Measurements from ENCODE around the gene GTF2F2.

The GTF2F2 gene

DNA sequence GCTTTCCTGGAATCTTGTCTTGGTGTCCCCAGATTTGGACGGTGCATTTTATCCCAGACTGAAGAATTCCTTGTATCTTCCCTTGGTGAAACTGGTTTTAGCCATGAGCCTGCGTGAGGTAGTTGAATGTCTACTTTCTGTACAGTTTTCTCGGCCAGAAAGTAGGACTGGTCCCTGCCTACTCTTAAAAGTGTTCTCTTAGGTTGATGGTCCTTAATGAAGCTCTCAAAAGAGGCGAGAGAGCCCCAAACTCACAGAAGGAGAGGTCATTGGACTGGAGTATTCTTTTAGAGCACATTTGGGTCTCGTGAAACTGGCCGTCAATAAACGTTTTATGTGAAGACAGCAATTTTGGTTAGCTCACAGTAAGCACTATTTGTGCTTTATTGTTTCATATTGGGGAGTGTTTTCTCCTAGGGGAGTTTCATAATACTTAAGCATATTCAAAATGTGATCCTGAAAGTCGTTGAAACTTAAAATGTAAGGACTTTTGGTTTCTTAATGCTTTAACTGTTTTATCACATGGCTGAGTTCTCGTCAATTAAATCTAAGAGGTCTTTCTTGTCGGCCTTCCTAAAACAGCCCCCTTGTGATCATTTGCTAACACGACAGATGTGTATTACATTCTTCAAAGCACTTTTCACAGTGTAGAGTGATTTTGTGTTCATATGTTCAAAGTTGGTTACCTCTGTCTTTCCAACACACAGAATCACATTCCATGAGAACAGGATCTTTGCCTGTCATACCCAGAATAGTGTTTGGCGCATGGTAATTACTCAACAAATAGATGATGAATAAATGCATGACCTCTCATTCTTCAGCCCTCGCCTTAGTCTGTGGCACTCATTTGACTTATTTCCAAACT lies 889 bp downstream of the GTF2F2 start:
- no peak for DNase-seq (ENCODE audit: extremely low read depth in 1 of 2, low read depth in 1 of 2)

DNA sequence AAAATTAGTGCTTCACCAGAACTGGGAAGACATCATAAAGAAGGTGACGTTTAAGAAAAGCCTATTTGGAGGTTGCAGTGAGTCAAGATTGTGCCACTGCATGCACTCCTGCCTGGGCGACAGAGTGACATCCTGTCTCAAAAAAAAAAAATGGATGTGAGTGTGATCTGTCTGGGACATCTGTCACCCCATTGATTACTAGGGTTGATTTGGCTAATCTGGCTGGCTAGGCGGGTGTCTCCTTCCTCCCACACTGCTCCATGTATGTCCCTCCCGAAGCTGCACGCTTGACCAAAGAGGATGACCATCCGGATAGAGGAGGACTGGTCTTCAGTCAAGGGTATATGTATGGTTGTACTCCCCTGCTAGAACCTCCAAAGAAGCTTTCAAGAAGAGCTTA lies 2.6 kb downstream of the GTF2F2 start:
- no peak for DNase-seq (ENCODE audit: extremely low read depth in 1 of 2, low read depth in 1 of 2)

DNA sequence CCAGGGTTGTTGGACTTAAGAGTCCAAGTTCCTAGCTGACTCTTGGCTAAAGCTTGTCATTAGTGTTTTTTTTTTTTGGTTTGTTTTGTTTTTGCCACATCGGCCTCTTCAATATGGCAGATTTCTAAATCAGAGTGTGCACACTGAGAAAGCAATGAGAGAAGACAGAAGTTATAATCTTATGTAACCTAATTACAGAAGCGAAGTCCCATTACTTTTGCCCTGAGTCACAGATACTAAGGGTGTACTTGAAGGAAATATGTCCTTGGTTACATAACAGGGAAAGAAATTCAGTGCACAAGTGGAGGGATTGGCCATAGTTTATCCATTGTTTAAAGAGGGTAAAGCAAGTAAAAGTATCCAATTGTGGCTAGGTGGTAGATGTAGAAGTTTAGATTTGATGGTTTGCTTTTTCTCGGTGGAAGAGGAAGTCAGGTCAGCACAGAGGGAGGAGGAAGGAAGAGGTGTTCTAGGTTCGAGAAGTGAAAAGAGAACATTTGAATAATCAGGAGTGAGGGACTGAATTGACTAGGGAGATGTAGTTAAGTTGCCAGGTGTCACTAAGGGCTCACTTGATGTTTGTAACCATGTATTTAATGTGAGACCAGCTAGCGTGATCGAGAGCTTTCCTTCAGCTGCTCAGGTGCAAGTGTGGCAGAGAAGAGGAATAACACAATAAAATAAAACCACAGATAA lies 12.2 kb downstream of the GTF2F2 start:
- no peak for DNase-seq (ENCODE audit: extremely low read depth in 1 of 2, low read depth in 1 of 2)

DNA sequence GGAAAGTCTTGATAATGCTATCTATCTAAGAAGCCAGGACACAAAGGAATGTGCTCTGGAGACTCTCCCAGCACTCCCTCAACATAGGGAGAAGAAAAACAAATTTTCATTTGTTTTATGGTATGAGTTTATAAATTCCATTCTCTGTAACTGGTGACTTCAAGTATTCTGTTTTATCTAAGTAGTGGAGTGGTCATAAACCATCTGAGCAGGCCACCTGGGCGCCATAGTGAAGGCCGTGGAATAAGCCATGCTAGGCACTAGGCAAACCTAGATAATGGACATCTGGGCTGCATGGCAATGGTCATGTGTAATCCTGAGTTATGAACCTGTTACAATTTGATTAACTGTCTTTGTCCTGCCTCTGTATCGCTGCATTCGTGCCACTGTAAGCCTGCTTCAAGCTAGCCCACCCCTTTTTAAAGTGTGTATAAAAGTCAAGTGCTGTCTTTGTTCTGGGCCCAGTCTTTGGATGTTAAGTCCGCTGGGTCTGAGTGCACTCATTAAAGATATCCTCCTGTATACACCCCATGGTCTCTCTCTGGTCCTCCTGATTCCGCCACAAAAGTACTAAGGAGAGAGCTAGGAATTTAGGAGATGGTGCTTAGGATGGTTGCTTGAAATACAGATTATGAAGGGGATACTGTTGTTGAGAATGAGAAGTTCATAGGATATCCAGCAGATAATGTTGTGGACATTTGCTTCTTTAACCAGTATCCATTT lies 13.2 kb downstream of the GTF2F2 start:
- no peak for DNase-seq (ENCODE audit: extremely low read depth in 1 of 2, low read depth in 1 of 2)

DNA sequence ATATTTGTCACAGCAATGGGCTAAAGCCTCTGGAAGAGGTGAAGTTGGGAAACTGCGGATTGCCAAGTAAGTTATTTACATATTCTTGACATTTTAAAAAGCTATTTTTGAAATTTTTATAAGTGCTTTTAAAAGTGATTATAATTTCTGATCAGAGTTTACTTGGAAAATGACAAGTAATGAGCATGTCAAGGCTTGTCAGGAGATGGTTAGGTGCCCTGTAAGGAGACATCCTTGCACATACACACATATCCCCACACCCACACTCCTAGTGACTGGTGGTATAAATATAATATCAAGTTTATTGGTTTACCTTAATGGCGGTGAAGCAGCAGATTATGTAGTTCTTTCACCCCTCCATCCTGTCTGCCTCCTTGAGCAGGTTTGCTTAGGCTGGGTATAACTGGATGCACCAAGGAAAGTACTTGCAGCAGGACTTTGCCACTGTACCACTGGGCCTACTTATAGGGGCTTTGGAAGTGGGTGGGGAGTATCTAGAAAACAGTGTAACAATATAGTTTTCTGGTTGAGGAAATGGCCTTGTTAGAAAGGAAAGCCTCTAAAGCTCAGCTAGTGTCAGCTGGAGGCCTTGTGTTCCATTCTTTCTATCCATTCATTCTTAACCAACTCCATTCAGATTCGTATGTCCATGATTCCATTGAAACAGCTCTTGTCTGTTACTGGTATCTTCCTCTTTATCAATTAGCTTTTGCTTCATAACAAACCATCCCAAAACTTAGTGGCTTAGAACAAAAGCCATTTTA lies 16.6 kb downstream of the GTF2F2 start:
- DNase-seq (ENCODE audit: extremely low read depth in 1 of 2, low read depth in 1 of 2), result no peak

DNA sequence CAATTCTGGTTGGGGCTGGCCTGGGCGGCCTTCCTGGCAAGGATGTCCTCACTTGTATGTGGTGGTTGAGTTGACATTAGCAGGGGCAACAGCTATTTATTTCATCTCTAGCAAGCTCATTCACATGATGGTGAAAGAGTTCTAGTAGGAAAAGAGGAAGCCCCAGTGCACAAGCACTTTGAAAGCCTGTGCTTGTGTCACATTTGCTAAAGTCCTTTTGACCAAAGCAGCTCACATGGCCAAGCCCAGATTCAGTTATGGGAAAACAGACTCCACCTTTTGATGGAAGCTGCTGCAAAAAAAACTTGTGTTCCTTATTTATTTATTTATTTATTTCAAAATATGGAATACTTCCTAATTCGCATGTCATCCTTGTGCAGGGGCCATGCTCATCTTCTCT lies 17.2 kb downstream of the GTF2F2 start:
- no peak for DNase-seq (ENCODE audit: extremely low read depth in 1 of 2, low read depth in 1 of 2)

DNA sequence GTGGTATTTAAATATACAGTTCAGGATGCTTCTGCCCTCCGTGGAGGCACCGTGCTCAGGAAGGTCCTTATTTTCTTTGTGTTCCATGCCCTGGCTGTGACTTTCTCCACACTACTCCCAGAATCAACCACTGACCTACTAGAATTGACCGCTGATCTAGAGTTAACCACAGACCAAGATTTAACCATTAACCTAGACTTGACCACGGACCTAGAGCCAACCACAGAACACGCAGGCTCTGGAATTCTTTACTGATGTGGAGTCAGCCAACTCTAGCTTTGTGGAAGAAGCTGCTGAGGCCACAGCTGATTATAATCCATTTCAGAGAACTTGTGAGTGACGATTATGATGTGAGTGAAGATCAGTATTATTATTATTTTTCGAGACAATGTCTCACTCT lies 18.0 kb downstream of the GTF2F2 start:
- DNase-seq (ENCODE audit: extremely low read depth in 1 of 2, low read depth in 1 of 2), result no peak

DNA sequence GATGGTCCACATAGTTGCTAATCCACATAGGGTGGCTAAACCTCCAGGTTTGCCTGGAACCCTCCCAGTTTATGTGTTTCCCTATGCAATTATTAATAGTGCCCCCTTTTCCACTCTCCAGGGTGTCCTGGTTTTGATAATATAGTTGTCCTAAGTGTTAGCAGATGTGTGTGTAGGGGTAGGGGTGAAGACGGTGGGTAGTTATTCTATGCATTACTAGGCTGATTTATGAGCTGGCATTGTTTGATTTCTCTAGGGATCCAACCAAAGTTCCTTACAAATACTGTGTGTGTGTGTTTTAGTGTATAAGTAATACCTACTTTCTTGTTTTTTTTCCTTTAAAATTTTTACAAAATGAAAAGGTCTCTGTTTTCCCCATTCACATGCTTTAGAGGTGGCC lies 21.1 kb downstream of the GTF2F2 start:
- DNase-seq (ENCODE audit: extremely low read depth in 1 of 2, low read depth in 1 of 2), result no peak

DNA sequence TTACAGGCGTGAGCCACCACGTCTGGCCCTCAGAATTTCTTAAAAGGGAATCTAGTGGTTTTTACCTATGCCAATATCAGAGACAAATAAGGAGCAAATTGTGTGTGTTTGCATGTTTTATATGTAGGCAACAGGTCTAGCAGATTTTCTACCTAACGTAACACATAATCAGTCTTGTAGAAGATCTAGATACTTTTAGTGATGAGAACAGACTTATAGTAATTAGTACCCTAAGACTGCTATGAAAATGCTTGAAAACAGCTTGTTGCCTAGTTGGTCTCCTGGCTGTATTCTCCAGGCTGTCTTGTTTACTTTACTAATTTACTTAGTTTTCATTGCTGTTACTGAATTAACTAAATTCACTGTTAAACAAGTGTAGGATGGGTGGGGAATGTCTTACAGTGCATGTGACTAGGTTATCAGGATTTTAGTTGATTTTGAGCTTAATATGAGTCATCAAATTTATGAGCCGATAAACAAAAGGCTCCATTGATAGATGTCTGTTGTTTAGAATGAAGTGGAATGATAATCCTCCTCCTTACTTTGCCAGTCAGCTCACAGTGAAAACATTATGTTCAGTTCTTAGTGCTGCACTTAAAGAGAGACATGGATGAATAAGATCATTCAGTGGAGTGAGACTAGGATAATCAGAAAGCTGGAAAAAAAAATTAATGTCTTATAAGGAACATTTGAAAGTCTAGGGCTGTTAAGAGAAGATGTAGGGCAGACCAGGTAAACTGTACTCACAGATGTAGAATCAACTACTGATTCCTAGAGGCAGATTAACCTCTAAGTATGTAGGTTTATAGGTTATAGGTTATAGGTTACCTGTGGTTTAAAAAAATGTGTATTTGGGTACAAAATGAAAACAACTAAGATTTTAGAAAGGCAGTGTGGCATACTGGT lies 22.4 kb downstream of the GTF2F2 start:
- DNase-seq (ENCODE audit: extremely low read depth in 1 of 2, low read depth in 1 of 2), result no peak

DNA sequence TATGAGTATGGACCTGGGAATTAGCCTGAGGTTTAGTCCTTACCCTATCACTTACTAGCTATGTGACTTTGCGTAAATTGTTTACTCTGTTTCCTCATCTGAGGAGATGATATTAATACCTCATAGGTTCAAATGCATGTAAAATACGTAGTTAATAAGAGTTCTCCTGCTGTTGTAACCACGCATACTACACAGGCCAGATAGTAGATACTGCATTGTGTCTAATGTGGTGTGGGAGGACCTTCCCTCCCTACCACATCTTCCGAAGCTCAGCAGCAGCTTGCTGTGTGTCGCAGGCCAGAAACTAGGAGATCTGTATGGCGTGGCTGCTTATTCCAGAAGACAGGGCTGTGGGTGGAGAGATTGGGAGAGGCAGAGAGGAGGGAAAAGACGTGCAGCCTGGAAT lies 23.0 kb downstream of the GTF2F2 start:
- DNase-seq (ENCODE audit: extremely low read depth in 1 of 2, low read depth in 1 of 2), result no peak

DNA sequence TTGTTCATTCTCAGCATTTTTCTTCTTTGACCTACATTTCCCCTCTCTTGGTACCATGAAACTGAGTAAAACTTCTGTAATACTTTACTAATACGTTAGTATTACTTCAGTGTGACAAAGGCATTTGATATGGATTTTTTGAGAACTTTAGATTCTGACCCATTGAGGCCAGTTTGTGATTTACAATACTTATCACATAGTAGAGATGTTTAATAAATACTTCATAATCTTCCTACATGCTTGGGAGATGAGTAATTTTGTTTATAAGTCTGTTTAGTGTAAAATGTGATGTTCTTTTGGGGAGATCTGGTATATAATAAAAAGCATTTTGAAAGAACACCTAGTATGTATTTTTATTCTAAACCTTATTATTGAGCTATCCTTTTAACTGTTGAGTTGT lies 29.7 kb downstream of the GTF2F2 start:
- no peak for DNase-seq (ENCODE audit: extremely low read depth in 1 of 2, low read depth in 1 of 2)

DNA sequence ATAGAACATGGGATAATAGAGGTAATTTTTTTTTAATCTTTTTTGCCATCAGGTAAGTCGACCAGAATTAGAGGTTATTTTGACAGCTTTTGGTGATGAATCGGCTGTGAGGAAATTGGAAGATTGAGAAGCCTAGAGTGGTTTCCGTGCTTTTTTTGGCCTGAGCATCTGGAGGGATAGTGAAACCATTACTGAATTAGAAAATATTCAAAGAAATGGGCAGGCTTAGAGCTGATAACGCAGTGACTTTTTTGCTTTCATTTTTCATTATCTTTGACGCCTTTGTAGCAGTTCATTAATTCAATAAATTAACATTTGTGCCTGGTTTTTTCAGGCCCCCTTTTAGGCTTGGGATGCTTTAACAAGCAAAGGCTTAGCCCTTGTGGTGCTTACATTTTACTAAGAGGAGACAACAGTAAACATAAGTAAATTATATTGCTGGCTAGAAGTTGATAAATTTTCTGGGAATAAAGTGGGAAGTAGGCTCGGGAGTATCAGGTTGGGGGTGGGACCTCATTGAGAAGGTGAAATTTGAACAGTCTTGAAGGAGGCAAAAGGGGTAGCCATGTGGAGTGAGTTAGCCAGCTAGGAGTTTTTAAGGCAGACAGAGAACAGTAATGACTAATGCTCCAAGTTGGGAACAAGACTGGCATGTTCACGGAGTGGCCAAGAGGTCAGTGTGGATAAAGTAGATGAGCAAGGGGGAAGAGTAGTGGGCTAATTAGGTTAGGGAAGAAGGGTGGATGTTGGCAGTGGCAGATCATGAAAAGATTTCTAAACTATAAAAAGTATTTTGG lies 36.5 kb downstream of the GTF2F2 start:
- no peak for DNase-seq (ENCODE audit: extremely low read depth in 1 of 2, low read depth in 1 of 2)

DNA sequence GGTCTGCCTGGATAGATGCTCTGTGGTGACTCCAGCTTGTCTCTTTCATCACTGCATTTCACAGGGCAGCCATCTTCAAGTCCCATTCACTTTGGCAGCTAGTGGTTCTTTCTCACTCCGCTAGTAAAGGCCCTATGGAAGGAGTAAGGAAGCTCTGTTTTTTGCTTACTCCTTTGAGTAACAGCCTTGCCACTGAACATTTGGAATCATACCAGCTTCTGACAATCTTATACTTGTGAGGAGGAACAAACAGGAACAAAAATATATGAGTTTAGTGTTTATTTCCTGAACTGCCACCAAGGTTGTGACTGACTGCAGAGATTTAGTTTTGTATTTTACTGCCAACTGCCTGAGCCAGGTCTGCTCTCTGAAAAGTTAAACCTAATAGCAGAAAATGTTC lies 41.9 kb downstream of the GTF2F2 start:
- no peak for DNase-seq (ENCODE audit: extremely low read depth in 1 of 2, low read depth in 1 of 2)

DNA sequence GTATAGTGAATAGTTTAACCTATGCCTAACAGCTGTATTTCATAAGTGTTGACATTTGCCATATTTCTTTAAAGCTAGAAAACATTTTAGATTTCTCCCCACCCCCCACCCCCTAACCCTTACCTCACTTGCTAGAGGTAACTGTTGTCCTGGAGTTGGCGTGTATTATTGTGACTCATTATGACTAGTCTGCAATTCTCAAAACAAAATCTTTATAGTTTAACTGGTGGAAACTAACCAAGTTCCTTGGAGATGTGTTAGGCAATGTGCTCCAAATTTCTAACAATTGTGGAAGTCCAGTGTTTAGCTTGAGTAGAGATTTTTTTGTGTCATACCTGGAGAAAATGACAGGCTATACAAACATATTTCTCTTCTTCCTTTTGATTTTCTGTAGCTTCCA lies 42.5 kb downstream of the GTF2F2 start:
- DNase-seq (ENCODE audit: extremely low read depth in 1 of 2, low read depth in 1 of 2), result no peak

DNA sequence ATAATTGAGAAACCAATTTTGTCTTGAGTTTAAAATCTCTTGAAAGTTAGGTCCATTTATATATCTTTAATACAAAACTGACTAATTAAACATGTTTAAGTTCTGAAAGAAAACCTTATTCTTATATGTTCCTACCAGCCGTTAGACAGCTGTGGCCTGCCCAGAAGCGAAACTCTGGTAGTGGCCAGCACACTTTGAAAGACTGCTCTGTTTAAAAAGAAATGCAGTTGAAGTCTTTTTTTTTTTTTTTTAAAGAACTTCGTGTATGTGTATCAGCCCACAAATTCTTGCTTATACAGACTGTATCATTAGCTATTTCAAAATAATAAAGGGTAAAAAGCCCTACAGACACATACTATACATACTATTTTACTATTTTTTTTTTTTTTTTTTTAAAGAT lies 46.5 kb downstream of the GTF2F2 start:
- no peak for DNase-seq (ENCODE audit: extremely low read depth in 1 of 2, low read depth in 1 of 2)

DNA sequence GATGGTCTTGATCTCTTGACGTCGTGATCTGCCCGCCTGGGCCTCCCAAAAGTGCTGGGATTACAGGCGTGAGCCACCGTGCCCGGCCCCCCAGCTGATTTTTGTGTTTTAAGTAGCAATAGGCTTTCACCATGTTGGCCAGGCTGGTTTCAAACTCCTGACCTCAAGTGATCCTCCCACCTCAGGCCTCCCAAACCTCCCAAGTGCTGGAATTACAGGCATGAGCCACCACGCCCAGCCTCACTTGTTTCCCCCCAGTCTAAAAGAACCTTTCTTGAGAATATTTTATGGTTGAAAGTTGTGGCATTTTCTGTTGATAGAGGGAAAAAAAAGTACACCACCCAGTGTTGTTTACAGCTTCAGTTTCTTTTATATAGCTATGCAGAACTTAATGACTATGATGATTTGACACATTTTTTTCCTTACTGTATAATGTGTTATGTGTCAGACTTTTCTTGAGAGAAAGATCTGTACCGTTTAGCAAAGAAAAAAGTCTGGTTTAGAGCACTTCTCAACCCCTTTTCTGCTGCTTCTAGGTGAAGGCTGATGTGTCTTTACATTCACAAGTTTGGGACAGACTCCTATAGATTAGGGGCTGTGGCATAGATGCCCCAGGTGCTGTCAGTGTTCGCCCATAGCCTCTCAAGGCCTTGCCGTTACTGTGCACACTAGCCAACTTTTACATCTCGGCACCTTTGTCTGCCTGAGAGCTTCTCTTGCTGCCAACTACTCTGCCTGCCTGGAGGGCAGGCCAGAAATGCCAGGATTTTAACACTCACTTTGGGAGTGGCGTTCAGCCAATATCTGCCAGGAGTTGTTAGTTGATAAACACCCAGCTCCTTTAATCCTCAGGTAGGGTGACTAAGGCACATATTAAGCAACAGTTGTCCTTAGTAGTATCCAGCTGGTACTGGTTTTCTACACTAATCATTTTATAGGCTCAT lies 47.6 kb downstream of the GTF2F2 start:
- DNase-seq (ENCODE audit: extremely low read depth in 1 of 2, low read depth in 1 of 2), result no peak

DNA sequence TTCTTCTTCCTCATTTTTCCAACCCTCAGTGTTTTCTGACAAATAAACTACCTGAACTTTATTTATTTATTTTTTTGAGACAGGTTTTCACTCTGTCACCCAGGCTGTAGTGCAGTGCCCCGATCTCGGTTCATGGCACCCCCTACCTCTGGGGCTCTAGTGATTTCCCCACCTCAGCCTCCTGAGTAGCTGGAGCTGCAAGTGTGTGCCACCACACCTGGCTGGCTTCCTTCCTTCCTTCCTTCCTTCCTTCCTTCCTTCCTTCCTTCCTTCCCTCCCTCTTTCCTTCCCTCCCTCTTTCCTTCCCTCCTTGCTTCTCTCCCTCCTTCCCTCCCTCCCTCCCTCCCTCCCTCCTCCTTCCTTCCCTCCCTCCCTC lies 48.2 kb downstream of the GTF2F2 start:
- no peak for DNase-seq (ENCODE audit: extremely low read depth in 1 of 2, low read depth in 1 of 2)

DNA sequence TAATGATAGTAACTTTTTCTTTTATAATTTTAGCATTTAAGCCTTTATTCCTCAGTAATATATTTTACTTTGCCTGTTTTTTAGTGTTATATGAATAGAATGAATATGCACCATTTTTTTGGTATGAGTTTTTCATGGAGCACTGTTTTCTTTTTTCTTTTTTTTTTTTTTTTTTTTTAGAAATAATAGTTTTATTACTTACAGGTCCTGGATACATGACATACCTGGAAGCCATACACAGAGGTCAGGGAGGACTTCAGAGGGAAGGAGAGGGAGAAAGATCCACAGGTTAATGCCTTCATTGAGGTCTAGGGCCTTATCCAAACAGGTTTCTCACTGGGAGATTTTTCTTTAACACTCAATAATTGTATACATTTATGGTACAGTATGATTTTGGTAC lies 54.2 kb downstream of the GTF2F2 start:
- no peak for DNase-seq (ENCODE audit: extremely low read depth in 1 of 2, low read depth in 1 of 2)
